ENCODE data around the gene DIAPH1.
A peak's percentile ranks its signal among the peaks of the same experiment; 100 is the strongest.

The DIAPH1 gene

GRCh38 chr5:141476132-141476911 is 142.5 kb downstream of the DIAPH1 start (continued):
- TF ChIP-seq ZNF777 (tag by site-specific recombination; IDR thresholded peaks at IDR 0.05; ENCODE audit: borderline replicate concordance) = no peak; the same call in 1 of the 2 replicates
- TF ChIP-seq ZNF391 (tag by site-specific recombination; IDR thresholded peaks at IDR 0.05; ENCODE audit: borderline replicate concordance, low read depth) = no peak
- TF ChIP-seq ZNF148 (tag by site-specific recombination; IDR thresholded peaks at IDR 0.05; ENCODE audit: borderline replicate concordance) = no peak
- TF ChIP-seq ZNF19 (tag by site-specific recombination; IDR thresholded peaks at IDR 0.05; ENCODE audit: low read depth) = no peak
- TF ChIP-seq ZBTB8A (tag by site-specific recombination; IDR thresholded peaks at IDR 0.05) = peak; percentile 44; the same call in 1 of the 2 replicates
- no peak for TF ChIP-seq ZNF274 (IDR thresholded peaks at IDR 0.05; ENCODE audit: low read length)
- TF ChIP-seq ZNF274 (tag by site-specific recombination; IDR thresholded peaks at IDR 0.05; ENCODE audit: borderline replicate concordance) = no peak
- TF ChIP-seq ZNF677 (tag by site-specific recombination; IDR thresholded peaks at IDR 0.05) = no peak
- TF ChIP-seq ZBTB6 (tag by site-specific recombination; IDR thresholded peaks at IDR 0.05) = peak; percentile 24; the same call in 1 of the 2 replicates
- no peak for TF ChIP-seq ZNF654 (tag by site-specific recombination; IDR thresholded peaks at IDR 0.05; ENCODE audit: low read depth)
- TF ChIP-seq REST (tag by site-specific recombination; IDR thresholded peaks at IDR 0.05) = peak; percentile 61
- no peak for TF ChIP-seq ZNF350 (tag by site-specific recombination; IDR thresholded peaks at IDR 0.05)
- peak; percentile 12; the same call in 1 of the 2 replicates for TF ChIP-seq ZBTB10 (tag by site-specific recombination; IDR thresholded peaks at IDR 0.05)
- no peak for TF ChIP-seq ZNF513 (tag by site-specific recombination; IDR thresholded peaks at IDR 0.05)
- no peak for TF ChIP-seq KLF8 (tag by site-specific recombination; IDR thresholded peaks at IDR 0.05)
- no peak for TF ChIP-seq GLIS2 (tag by site-specific recombination; IDR thresholded peaks at IDR 0.05)
- no peak for TF ChIP-seq ZNF776 (tag by site-specific recombination; IDR thresholded peaks at IDR 0.05; ENCODE audit: borderline replicate concordance)
- TF ChIP-seq ZNF146 (tag by site-specific recombination; IDR thresholded peaks at IDR 0.05) = no peak
- no peak for TF ChIP-seq SCRT2 (tag by site-specific recombination; IDR thresholded peaks at IDR 0.05)
- no peak for TF ChIP-seq ZNF571 (tag by site-specific recombination; IDR thresholded peaks at IDR 0.05)
- TF ChIP-seq ZXDB (tag by site-specific recombination; IDR thresholded peaks at IDR 0.05) = 0 out of 2 replicates have a peak, but pooled peaks have one; percentile 16
- no peak for TF ChIP-seq ZNF426 (tag by site-specific recombination; IDR thresholded peaks at IDR 0.05)
- no peak for TF ChIP-seq SETDB1 (IDR thresholded peaks at IDR 0.05; ENCODE audit: insufficient read length, low read length)
- TF ChIP-seq ZNF623 (tag by site-specific recombination; IDR thresholded peaks at IDR 0.05) = no peak
- TF ChIP-seq ZEB2 (tag by site-specific recombination; IDR thresholded peaks at IDR 0.05) = no peak
- no peak for TF ChIP-seq BCL11A (tag by site-specific recombination; IDR thresholded peaks at IDR 0.05; ENCODE audit: low read depth)
- TF ChIP-seq SCRT1 (tag by site-specific recombination; IDR thresholded peaks at IDR 0.05; ENCODE audit: borderline replicate concordance) = no peak
